GM12865 (cell line): ENCODE measurements around the gene ARHGAP12.

Experiments
- DNase-seq: peaks from one replicate; pipeline ENCODE4 v3.0.0; 2010; ENCODE audit warnings: low read depth
- H3K4me3 ChIP-seq: 2 replicates; pipeline ENCODE4 v1.5.1; 2011; ENCODE audit warnings: mild to moderate bottlenecking, low read depth, low read length, control low read depth
- CTCF ChIP-seq: IDR thresholded peaks from 2 replicates; pipeline ENCODE4 v1.5.1; 2011; ENCODE audit warnings: low read length, control low read depth, low read depth, inconsistent platforms; ENCODE audit not compliant: insufficient read depth; ENCODE audit errors: missing control alignments

The ARHGAP12 gene

GRCh38 chr10:31871266-31872065 is 57.2 kb downstream of the ARHGAP12 start:
- no peak overlapping the region for H3K4me3 ChIP-seq
- no peak for DNase-seq

DNA sequence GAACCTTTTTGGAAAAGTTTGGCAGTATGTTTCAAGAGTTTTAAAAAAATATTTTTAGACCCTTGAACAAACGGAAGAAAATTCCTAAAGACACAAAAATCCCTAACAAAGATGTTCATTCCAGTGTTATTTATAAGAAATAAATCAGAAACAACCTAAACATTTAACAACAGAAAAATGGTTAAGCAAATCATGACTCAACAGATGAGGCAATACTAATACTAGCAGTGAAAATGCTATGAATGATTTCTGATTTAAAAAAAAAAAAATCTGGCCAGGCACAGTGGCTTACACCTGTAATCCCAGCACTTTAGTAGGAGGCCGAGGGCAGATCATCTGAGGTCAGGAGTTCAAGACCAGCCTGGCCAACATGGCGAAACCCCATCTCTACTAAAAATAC is 61.0 kb downstream of the ARHGAP12 start:
- no peak overlapping the region for H3K4me3 ChIP-seq
- no peak for TF ChIP-seq CTCF
- no peak for DNase-seq

More at GRCh38 chr10:31871266-31872065, 57.2 kb downstream of the ARHGAP12 start:
- TF ChIP-seq CTCF = no peak

- TF ChIP-seq CTCF = no peak
- H3K4me3 ChIP-seq = no peak overlapping the region
- DNase-seq = peak; percentile 5
Measured at GRCh38 chr10:31866118-31866670, 62.4 kb downstream of the ARHGAP12 start.

DNA sequence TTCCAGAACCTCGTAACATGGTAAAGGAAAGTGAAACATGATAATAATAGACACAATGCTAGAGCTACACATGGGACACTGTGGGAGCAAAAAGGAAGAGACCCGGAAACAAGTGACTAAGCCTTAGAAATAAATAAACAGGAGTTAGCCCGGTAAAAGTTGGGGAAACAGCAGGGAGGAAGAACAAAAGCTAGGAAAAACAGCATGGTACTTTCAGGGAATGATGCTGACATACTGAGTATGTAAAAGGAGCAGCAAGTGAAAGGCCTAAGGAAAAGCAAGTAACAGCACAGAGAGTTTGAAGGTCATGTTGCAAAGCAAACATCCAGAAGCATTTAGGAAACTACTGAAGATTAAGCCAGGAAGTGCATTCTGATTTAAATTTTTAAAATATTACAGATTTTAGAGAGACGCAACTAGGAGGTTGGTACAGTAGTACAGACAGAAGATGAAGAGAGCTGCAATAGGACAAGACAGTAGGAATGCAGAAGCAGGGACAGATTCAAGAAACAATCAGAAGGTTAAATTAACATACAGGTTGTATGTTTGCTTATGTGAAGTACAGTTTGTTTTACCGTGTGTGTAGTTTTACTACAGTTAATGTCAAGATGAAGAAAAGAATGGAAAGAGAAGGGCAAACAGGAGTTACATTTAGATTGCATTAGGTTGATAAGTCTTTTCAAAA is 63.7 kb downstream of the ARHGAP12 start:
- DNase-seq = no peak
- TF ChIP-seq CTCF = no peak
- H3K4me3 ChIP-seq = no peak overlapping the region

- no peak for TF ChIP-seq CTCF
- H3K4me3 ChIP-seq = no peak overlapping the region
- DNase-seq = no peak
Measured at GRCh38 chr10:31855033-31855432, 73.6 kb downstream of the ARHGAP12 start.

DNA sequence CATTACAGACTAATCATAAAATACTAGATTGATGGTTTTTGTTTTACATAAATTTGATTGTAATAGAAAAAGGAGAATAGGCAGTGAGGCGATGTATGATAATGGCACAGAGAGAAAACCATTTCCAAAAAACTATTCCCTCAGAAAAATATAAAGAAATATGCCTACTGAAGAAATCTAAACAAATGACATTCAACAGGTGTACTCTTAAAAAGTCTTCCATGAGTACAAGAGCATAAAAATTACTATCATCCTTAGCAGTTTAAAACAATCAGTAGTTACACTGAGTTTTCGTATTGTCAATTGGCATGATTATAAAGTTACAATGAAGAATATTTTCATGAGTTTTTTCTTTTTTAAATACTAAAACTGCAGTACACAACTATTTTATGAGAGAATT is 75.0 kb downstream of the ARHGAP12 start:
- TF ChIP-seq CTCF = no peak
- no peak for DNase-seq
- H3K4me3 ChIP-seq = no peak overlapping the region
